ENCODE results near the gene PSMB2.
"Not testable (repeated sequence)": the region's sequence is repeated elsewhere in the genome, so short reads cannot be mapped to it uniquely, and the experiment has no call there.

PSMB2 gene

DNA sequence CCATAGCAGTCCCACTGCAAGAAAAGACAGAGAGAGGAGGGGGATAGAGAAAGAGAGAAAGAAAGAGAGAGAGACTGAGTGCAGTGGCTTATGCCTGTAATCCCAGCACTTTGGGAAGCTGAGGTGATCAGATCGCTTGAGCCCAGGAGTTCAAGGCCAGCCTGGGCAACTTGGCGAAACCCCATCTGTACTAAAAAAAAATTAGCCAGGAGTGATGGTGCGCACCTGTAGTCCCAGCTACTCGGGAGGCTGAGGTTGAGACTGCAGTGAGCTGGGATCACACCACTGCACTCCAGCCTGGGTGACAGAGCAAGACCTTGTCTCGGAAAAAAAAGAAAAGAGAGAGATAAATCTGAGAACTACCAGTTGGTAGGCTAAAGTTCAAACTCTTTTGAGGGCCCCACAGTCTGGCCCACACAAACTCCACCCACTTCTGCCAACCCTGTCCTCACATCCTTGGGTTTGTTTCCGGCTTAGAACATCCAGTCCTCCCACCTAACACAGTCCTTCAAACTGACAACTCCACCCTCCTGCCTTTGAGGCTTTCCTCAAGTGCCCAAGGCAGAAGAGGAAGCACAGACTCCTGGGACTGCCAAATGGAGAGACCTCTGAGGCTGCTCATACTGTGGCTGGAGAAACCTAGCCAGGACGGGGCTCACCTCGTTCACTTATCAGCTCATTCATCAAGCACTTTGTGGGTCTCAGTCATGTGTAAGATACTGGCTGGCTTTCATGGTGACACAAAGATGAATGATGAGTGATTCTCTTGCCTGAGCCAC lies 48.1 kb downstream of the PSMB2 start:
- DNase-seq (ENCODE audit: low read depth in 2 of 2), result no peak

DNA sequence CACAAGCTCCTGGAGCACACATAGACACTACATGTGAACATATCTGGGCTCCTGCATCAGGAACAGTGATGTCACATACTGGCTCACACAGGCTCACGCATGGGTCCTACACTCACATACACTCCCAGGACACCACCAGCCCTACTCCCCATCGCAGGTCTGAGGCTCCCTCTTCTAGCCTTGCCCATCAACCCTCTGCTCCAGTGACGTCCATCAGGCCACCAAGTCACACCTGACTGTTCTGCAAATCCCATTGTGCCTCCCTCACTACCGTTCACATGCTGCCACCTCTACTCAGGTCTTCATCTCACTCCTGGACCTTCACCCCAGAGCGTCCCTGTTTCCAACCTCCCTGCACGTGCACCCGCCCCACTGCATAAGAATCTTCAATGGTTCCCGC lies 50.1 kb downstream of the PSMB2 start:
- no peak for DNase-seq (ENCODE audit: low read depth in 2 of 2)

DNA sequence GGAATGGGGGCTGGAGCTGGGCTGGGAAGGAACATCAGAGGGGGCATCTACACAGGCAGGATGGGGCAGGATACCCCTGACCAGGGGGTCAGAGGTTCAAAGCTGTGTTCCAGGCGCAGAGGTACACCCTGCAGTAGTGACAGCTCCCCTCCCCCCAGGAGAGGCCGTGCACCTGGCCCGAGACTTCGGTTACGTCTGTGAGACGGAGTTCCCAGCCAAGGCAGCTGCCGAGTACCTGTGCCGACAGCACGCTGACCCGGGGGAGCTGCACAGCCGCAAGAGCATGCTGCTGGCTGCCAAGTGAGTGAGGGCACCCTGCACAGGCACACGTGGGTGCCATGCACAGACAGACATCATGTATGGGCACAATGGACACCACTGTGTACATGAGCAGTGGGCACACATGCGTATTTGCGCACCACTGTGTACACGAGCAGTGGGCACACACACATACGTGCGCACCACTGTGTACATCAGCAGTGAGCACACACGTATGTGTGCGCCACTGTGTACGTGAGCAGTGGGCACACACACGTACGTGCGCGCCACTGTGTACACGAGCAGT lies 50.8 kb downstream of the PSMB2 start:
- no peak for DNase-seq (ENCODE audit: low read depth in 2 of 2)

DNA sequence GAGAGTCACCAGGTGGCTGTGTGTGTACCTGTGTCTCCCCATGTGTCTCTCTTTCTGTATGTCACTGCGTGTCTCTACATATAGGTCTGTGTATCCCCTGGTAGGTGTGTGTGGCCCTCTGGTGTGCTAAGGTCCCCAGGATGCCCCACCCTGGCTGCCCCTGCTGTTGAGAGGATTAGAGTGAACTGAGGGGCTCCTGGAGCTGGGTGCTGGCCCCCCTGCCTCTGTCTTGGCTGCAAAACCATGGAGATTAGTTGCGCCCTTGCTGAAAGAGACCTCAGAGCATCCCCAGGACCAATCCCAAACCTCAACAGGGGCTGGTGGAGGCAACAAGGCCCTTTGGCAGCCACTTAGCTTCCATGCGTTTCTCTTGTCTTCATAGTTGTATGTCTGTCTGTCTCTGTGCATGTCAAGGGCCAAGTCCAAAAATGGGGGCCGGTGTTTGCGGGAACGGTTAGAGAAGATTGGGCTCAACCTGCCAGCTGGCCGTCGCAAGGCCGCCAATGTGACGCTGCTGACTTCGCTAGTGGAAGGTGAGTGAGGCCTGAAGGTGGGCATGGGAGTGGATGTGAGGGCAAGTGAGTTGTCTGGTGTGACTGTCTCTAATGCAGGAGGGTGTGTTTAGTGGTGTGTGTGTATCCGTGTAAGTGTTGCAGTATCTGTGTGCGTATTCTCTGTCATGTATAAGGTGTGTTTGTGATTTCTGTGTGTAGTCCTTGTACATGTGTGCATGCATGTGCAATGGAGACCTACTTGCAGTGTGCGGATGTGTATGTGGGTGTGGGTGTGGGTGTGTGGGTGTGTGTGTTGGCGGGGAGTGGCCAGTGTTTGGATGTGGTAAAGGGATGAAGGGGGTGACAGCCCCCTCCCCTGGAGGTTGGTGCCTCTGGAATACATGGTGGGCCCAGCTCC lies 51.6 kb downstream of the PSMB2 start:
- DNase-seq (ENCODE audit: low read depth in 2 of 2), result no peak

DNA sequence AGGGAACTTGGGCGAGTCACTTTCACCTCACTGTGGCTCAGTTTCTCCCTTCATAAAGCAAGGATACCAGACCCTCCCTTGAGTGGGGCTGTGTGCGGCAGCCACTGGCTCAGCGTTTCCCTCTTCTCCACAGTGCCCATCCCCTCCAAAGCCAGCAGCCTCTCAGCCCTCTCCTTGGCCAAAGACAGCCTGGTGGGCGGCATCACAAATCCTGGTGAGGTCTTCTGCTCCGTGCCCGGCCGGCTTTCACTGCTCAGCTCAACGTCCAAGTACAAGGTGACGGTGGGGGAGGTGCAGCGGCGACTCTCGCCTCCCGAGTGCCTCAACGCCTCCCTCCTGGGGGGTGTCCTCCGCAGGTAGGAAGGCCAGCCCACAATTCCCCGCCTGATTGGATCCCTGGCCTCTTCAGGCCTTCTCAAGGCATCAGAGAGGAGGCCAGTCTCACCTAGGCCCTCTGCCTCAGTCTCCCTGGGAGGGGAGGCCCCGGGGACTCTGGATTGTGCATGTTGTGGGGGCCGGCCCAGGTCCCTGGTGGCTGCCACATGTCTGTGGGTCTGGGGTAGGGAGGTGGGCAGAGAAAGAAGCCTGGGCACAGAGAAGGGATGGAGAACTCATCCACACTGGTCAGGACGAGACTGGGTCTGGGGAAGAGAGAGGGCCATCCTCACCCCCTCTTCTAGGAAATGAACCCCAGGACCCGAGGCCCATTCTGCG lies 53.0 kb downstream of the PSMB2 start:
- no peak for DNase-seq (ENCODE audit: low read depth in 2 of 2)

DNA sequence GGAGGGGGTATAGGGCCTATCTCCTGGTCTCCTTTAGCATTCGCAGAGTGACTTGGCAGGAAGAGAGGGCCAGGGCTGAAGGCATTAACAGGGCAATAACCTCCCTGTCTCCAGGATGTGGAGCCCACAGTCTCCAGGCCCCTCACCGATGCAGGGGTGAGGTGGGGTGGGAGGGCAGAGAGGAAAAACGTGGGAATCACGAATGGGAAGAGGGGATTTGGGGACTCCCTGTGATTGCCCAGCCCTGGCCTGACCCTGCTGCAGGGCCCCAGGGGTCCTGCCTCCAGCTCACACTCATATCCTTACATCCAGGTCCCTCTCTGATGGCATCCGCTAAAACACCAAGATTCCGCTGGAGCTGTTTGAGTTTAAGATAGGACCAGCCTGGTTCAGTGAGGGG lies 53.6 kb downstream of the PSMB2 start:
- no peak for DNase-seq (ENCODE audit: low read depth in 2 of 2)

DNA sequence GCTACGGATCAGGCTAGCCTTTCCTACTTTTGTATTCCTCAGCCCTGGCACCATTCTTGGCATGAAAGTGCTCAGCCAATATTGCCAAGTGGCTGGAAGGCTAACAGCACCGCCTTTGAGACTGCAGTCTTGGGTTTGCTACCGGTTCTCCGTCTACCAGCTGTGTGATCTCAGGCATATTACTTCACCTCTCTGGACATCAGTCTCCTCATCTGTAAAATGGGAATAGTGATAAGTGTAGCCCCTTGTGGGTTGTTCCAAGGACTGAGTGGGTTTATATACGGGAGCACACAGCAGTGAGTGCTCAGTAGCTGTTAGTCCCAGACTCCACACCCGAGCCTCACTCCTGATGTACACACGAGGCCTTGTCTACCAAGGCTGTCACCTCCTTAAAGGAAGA lies 54.5 kb downstream of the PSMB2 start:
- no peak for DNase-seq (ENCODE audit: low read depth in 2 of 2)

DNA sequence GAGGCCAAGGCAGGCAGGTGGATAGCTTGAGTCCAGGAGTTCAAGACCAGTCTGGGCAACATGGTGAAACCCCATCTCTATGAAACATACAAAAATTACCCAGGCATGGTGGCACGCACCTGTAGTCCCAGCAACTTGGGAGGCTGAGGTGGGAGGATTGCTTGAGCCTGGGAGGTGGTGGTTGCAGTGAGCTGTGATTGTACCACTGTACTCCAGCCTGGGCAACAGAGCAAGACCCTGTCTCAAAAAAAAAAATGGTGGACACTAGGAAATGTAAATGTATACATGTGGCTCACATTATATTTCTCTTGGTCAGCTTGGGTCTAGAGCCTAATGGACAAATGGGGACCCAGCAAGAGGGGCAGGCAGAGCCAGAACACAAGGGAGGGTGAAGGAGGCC lies 55.5 kb downstream of the PSMB2 start:
- DNase-seq (ENCODE audit: low read depth in 2 of 2), result not testable (repeated sequence)

DNA sequence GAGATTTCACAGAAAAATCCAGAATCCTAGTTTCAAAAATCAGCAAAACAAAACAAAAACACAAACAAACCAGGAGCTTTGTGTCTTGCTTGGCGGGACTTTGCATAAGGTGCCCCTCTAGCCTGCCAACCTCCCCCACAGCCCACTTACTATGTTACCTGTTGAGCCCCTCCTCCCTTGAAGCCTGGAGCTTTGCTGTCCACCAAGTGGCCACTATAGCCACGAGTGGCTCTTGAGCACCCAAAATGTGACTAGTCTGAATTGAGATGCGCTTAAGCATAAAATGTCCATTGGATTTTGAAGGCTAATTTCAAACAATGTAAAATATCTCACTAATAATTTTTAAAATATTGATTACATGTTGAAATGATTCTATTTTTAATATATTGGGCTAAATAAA lies 56.0 kb downstream of the PSMB2 start:
- DNase-seq (ENCODE audit: low read depth in 2 of 2), result no peak

DNA sequence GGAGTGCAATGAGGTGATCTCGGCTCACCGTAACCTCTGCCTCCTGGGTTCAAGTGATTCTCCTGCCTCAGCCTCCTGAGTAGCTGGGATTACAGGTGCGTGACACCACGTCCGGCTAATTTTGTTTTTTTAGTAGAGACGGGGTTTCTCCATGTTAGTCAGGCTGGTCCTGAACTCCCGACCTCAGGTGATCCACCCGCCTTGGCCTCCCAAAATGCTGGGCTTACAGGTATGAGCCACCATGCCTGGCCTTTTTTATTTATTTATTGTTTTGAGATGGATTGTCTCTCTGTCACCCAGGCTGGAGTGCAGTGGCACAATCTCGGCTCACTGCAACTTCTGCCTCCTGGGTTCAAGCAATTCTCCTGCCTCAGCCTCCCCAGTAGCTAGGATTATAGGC lies 59.7 kb downstream of the PSMB2 start:
- DNase-seq (ENCODE audit: low read depth in 2 of 2), result not testable (repeated sequence)

DNA sequence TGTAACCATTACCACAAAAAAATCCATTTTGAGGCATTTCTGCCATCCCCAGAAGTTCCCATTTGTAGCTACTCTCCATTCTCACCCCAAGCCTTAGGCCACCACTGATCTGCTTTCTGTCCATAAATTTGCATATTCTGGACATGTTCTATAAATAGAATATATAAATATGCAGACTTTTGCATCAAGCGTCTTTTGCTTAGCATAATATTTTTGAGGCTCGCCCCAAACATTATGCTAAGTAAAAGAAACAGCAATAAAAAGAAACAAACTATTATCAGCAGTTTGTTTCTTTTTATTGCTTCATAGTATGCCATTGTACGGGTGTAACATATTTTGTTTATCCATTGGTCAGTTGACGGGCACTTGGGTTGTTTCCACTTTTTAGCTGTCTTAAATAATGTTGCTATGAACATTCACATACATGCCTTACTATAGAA lies 60.4 kb downstream of the PSMB2 start:
- DNase-seq (ENCODE audit: low read depth in 2 of 2), result no peak

DNA sequence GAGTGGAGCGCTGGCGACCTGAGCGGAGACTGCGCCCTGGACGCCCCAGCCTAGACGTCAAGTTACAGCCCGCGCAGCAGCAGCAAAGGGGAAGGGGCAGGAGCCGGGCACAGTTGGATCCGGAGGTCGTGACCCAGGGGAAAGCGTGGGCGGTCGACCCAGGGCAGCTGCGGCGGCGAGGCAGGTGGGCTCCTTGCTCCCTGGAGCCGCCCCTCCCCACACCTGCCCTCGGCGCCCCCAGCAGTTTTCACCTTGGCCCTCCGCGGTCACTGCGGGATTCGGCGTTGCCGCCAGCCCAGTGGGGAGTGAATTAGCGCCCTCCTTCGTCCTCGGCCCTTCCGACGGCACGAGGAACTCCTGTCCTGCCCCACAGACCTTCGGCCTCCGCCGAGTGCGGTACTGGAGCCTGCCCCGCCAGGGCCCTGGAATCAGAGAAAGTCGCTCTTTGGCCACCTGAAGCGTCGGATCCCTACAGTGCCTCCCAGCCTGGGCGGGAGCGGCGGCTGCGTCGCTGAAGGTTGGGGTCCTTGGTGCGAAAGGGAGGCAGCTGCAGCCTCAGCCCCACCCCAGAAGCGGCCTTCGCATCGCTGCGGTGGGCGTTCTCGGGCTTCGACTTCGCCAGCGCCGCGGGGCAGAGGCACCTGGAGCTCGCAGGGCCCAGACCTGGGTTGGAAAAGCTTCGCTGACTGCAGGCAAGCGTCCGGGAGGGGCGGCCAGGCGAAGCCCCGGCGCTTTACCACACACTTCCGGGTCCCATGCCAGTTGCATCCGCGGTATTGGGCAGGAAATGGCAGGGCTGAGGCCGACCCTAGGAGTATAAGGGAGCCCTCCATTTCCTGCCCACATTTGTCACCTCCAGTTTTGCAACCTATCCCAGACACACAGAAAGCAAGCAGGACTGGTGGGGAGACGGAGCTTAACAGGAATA lies 64.0 kb downstream of the PSMB2 start:
- peak; percentile 31 to 32 for DNase-seq (ENCODE audit: low read depth in 2 of 2)

DNA sequence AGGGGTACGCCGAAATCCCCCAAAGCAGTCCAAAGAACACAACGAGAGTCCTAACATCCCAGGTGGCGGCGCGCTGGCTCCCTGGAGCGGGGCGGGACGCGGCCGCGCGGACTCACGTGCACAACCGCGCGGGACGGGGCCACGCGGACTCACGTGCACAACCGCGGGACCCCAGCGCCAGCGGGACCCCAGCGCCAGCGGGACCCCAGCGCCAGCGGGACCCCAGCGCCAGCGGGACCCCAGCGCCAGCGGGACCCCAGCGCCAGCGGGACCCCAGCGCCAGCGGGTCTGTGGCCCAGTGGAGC lies 64.6 kb downstream of the PSMB2 start:
- not testable (repeated sequence) for DNase-seq (ENCODE audit: low read depth in 2 of 2)

DNA sequence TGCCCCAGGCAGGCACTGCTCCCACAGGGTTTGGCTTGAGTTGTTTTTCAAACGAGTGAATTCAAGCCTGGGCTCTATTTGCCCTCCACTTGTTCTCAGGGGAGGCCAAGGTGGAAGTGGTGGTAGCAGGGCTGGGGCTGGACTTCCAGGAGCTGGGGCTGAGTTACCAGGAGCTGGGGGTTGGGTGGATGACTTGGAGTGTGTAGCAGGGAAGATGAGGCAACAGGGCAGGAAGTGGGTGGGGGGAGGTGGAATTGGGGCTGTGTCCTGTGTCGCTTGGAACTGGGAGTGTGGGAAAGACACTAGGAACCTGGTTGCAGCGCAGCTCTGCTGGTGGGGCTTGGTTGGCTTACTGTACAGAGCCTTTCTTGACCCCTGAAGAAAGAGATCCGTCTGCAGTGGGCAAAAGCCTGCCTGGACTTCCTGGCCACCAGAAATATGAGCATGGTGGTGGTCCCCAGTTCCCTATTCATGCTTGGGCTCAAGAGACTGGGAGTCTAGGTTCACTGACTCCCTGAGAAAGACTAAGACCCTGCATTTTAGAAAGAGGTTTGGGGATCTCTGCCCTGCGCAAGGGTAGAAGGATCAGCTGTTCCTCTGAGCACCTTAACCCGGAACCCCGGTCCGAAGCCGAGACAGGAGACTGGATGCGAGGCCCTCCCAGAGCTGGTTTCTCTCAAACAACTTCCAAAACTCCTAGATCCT lies 65.1 kb downstream of the PSMB2 start:
- DNase-seq (ENCODE audit: low read depth in 2 of 2), result no peak

DNA sequence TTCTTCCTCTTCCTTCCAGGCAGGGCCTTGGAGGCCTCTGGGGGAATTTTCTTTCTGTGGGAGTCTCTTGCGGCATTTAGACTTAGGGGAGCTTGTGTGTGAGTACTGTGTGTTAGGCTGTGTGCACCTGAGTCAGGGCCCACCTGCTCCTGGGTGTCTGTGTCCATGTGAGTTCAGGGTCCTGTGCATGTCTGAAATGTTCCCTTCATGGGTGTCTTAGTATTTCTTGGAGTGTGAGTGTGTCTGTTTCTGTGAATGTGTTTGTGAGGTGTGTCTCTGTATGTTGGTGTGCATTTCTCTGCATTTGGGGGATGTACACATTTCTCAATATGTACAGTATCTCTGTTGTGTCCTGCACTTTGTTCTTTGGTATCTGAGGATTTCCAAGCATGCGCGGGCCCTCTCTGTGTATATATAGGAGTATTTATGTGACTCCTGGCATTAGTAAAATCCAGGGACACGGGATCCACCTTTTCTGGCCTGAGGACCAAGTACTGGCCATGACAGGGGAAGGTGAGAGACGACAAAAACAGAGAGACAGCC lies 65.8 kb downstream of the PSMB2 start:
- DNase-seq (ENCODE audit: low read depth in 2 of 2), result no peak

DNA sequence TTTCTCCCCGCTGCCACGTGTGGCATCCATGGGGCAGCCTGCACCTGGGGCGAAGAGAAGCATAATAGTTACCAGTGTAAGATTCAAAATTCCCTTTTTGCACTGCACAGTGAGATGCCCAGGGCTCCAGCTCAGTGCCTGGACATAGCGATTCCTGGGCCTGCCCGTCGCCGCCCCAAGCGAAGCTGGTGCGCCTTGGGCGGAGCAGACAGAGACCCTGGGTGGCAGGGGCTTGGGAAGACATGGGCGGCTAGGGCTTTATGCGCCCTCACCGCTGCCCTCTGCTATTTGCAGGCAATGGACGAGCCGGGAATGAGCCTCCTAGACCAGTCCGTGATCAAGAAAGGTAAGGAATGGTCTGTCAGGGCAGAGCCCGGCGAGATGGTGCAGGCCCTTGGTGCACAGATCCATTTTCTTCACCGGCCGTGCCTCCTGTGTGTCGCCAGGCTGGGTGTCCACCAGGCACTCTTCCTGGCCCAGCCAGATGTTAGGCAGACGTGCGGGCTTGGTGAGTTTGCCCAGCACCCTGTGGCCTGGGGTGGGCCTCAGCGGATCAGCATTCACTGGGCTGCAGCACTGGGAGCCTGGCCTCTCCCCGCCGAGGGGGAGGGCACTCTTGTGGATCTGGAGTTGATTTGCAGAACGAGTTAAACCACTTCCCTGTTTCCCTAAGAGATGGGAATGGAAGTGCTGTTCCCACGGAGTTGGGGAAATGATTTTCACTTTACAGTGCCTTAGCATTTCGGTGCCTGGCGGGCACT lies 66.5 kb downstream of the PSMB2 start:
- DNase-seq (ENCODE audit: low read depth in 2 of 2), result no peak

DNA sequence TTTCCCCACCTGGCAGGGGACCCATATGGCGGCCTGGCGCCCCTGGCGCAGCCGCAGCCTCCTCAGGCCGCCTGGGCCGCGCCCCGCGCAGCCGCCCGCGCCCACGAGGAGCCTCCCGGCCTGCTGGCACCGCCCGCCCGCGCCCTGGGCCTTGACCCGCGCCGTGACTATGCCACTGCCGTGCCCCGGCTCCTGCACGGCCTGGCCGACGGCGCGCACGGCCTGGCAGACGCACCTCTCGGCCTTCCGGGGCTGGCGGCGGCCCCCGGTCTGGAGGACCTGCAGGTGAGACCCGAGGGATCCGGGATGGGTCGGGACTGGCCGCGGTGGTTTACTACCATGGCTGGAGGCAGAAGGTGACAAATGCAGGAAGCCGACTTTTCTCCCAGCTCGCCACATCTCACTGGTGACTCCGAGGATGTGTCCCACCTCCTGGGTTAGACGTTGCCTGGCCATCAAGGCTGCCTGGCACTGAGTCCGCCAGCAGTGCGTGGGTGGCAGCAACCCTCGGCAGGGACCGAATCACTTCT lies 67.1 kb downstream of the PSMB2 start:
- no peak for DNase-seq (ENCODE audit: low read depth in 2 of 2)

DNA sequence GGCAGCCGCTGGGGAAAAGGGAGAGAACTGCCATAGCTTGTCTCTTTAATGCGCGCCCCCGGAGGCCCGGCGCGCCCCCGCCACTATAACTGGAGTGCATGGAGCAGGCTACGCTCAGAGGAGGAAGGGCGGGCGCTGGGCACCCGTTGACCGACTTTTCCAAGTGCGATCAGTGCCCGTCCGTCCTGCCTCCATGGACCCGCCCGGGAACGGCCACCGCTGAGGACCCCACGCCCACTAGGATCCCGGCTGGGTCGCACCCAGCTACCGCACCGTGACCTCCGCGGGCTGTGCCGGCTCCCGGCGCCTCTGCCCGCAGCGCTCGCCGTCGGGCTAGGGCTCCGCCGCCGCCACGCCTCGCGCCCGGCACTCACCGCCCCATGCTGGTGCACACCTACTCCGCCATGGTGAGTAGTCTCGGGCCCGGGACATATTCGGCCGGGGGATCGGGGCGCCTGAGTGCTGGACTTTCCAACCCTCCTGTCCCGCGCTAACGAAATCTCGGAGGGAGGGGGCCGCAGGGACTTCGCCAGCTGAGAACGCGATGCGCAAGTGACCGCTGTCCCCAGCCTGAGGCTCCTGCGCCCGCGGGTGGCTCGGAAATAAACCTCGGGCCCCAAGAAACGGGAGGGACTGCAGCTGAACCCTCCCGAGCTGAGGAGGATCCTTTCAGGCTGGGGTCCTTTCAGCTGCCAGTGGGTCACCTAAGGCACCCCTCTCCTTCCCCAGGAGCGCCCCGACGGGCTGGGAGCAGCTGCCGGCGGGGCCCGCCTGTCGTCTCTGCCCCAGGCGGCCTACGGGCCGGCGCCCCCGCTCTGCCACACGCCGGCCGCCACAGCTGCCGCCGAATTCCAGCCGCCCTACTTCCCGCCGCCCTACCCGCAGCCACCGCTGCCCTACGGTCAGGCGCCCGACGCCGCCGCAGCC lies 67.9 kb downstream of the PSMB2 start, which contains the start of gene TFAP2E:
Gene TFAP2E, plus strand, starts transcription at position 117 of the 927 bp plus-strand sequence. Its CDS starts 264 bp downstream, at position 381.
- DNase-seq (ENCODE audit: low read depth in 2 of 2), result no peak

Data from activated CD8-positive, alpha-beta memory T cell treated with anti-CD3 and anti-CD28 coated beads for 4 hours (primary cell).